Dermis blood vessel endothelial cell (primary cell): ENCODE data around the gene PELI1. TPM values are rescaled to one million over a fixed set of nuclear protein-coding genes. Genes with fewer than 3 reads are reported as not detected.

Experiments
- DNase-seq: peaks from one replicate; pipeline ENCODE4 v3.0.0; 2010
- total RNA-seq: library from RNA; depleted of rRNA; stranded (reverse); fragments of >200 nt; gene quantifications from 2 replicates; pipeline ENCODE4 v1.2.3, GENCODE V29; 2014

PELI1 gene, protein sequence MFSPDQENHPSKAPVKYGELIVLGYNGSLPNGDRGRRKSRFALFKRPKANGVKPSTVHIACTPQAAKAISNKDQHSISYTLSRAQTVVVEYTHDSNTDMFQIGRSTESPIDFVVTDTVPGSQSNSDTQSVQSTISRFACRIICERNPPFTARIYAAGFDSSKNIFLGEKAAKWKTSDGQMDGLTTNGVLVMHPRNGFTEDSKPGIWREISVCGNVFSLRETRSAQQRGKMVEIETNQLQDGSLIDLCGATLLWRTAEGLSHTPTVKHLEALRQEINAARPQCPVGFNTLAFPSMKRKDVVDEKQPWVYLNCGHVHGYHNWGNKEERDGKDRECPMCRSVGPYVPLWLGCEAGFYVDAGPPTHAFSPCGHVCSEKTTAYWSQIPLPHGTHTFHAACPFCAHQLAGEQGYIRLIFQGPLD
- 48.8 and 53.0 TPM in 2 replicates for total RNA-seq

DNA sequence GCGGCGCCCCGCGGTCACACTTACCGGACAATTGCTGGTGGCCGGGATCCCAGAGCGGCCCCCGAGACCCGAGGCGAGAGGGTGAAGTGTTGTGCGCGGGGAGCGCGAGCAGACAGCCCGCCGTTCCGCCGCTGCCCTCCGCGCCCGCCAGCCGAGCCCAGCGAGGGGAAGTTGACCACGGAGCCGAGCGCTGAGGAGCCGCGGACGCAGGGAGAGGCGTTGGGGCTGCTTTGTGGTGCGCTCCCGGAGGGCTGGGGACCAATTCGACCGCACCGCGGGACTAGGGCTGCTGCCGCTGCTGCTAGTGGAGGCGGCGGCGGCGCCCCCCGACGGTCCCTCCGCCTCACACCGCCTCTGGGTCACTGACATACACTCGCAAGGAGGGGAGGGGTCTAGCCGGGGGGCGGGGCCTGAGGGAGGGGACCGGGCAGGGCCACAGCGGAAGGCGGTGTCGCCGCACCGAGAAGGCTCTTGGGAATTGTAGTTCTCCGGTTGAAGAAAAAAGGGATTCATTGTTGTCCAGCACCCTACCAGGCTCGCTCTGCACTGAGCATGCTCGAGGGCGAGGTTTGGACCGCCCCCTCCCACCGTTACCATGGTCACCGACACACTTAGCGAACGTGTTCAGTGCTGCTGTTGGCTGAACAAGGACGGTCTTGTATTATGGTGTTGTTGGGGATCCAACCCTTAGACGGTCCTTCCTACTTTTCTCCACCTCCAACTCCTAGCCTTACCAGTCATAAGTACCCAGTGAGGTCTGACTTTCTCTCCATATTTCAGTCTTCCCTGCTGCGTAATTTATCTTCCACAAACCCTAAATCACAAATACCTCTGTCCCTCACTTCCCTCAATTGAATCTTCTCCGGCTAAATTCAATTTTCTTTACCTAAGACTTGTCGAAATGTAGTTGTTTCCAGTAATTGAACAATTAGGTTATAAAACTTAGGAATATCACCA lies at the start of gene PELI1:
TSS of gene PELI1 (minus strand) at position 364 of the 957 bp plus-strand sequence. CDS start 36,110 bp downstream, outside the sequence.
- peak; percentile 99 for DNase-seq

DNA sequence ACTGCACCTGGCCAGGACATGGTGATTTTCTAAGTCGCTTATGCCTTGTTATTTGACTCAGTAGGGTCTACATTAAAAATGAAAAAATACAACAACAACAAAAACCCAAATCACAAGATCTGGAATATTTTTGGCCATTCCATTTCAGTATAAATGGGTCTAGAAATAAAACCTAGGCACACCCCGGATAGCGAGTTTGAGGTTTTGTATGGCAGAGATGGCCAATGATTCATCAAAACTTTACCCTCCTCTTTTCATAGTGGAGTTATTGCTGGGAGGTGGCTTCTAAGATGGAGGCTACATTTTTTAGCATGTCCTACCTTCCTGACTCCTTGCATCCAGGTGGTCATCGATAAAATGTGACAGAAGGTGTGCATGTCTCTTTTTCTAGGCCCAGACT lies 49.3 kb upstream of the PELI1 start:
- DNase-seq: no peak

DNA sequence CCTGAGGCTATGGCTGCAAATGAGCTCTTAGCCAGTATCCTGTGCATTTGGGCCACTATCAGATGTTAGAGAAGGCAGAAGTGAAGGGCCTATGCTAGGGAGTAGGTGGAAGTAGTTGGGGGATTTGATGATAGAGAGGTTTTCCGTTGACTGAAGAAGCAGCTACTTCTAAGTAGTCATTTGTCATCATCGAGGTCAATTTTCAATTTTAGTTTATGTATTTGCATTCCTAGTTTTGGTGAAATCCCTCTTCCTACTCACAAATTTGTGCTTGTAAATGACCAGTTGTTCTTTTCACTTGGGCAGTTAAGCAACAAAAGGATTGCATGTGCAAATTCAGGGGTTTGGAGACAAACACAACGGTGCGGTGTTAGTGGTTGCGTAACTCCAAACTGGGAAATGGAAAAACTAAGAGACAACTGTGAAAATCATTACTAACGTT lies 48.5 kb upstream of the PELI1 start:
- DNase-seq: no peak

DNA sequence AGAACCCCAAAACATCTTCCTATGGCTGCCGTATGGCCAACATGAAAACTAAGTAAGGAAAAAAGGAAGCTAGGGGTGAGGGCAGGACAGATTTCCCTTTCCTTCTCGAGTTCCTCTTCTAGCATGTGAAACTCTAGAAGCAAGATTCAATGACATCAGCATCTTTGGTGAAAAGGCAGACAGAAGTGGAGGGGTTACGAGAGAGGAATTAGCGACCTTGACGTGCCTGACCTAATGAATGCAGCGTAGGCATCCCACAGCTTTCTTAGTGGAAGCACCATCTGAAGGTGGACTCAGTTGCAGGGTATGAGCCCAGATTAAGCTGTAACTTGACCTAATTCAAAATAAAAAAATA lies 47.9 kb upstream of the PELI1 start:
- DNase-seq: no peak

DNA sequence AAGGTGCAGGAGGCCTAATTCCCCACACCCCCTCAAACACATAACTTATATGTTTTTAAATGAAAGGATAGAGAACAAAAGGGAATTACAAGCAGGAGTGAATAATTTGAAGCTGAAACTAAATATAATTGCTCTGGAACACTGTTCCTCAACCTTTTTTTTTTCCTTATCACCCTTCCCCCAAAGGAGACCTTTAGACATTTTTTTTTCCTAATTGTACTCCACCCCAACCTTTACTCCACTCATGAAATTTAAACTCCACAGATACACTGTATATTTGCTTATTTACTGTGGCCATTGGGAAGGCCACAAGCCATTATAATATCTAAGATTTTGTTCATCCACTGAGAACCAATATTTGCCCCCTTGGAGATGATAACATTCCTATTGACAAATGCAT lies 45.4 kb upstream of the PELI1 start:
- no peak for DNase-seq

DNA sequence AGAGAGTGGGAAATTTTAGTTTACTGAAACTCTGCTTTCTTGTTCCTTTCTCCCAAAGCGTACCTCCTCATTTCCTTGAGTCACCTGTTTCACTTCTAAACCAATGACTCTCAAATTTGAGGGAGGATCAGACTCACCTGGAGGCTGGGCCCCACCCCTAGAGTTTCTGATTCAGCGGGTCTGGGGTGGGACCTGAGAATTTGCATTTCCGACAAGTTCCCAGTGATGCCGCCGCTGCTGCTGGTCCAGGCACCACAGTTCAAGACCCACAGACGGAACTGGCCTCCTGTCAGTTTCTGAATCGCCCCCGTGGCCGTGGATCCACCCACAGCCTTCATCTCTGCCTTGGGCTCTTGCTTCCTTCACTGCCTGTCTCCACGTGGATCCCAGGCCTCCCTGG lies 44.9 kb upstream of the PELI1 start:
- no peak for DNase-seq

DNA sequence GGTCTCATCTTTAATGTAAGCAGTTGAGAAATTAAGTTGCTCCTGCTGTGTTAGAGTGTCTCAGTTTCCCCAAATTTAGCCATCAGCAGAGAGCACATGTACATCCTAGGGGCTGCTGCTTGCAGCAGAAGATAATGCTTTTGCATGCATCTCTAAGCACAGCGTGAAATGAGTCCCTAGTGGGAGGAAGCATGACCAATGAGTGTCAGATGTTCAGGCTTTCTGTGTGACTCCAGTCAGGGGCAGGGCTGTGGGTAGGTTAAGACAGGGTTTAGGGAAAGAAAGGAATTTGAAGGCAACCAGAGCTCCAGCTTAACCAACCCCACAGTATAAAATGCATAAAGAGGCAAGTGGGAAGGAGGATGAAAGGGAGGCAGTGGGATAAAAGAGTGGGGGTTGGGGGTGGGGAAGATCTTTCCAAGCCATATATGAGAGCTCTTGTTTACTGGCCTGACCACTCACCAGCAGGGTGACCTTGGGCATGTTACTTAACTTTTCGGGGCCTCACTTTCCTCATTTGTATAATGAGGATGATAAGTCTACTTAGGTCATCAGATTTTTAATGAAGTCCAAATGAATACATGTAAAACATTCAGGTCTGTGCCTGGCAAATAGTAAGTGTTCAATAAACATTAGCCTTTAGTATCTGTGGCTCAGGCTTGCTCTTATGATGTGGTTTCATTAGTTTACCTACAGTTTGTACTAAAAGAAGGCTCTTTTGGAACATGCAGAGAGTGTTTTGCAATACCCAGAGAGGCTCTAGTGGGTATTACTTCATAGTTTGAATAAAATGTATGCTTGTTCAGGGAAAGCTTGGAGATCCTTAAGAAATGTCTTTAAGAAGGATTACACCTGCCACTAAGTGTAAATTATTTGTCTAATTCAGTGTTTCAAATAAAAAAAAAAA lies 42.7 kb upstream of the PELI1 start:
- DNase-seq: no peak

DNA sequence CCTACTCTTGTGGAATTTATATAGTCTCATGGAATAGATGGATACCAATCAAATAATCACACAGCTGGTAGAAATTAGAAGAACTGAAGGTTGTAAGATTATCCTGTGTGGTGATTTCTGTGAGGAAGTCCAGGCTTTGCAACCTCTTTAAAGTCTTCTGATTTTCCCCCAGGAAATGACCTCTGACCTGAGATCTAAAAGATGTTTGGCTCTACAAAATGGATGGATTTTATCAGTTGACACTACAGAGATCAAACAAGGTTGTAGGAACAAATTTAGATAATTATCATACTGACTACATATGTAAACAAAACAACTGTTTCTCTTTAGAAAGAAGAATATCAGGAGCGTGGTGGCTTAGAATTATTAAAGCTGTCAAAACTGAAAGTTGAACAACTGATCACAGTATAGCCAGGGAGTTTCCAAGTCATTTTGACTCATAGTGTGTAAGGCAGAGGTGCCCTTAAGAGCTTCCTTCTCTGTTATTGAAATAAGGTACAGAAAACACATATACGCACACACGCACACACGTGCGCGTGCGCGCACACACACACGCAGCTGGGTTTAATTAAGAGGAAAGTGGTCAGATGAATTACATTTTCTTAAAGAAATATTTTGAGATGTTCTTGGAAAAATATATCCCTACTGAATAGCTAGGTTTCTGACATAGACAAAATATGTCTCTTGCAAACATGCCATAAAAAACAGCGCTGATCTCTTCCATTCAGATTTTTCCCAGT lies 35.5 kb upstream of the PELI1 start:
- DNase-seq: no peak

DNA sequence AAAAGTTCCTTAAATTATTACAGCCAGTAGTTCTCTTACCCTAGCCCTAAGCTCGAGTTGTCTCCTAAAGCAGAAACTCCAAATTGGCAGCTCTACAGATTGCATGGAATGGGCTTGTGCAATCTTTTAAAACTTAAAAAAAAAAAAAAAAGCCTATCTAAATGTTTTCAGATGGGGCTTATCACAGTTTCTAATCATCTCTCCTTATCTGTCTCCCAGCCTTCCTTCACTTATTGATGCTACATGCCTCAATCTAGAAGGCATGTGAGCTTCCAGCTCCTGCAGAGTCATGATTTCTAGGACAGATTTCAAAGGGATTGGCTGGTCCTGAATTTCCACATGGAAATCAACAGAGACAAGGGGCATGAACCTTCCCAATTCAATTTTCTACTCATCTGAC lies 33.1 kb upstream of the PELI1 start:
- DNase-seq: no peak

DNA sequence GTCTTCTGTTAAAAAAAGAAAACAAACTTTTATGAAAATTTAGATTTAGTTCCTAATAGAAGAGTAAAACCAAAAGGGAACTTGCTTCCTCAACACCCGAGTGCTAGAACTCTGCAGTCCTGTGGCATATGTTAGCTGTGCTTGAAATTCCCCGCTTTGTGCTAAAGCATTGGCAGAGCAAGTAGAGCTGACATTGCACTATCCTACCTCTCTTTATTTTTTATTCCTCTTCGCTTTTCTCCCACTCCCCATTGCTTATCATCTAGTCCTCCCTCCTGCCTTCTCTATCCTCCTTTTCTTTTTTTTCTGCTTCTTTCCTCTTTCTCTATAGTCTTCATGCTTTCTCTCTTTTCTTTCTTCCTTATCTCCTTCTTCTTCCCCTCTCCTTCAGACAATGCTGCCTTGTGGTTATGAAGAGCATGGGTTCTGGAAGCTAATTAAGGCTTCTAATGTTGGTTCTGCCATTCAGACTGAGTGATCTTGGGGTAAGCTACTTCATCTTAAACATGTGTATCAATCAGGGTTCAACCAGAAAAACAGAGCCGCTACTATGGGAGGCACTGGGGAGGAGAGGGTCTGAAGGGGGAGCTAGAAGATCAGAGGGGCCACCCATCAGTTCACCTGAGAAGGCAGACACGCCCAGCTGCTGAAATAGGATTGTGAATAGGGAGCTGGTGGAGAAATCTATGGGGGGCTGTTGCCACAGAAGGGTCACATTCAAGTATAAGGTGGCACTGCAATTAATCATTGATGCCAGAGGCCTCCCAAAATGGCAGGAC lies 31.4 kb upstream of the PELI1 start:
- no peak for DNase-seq

DNA sequence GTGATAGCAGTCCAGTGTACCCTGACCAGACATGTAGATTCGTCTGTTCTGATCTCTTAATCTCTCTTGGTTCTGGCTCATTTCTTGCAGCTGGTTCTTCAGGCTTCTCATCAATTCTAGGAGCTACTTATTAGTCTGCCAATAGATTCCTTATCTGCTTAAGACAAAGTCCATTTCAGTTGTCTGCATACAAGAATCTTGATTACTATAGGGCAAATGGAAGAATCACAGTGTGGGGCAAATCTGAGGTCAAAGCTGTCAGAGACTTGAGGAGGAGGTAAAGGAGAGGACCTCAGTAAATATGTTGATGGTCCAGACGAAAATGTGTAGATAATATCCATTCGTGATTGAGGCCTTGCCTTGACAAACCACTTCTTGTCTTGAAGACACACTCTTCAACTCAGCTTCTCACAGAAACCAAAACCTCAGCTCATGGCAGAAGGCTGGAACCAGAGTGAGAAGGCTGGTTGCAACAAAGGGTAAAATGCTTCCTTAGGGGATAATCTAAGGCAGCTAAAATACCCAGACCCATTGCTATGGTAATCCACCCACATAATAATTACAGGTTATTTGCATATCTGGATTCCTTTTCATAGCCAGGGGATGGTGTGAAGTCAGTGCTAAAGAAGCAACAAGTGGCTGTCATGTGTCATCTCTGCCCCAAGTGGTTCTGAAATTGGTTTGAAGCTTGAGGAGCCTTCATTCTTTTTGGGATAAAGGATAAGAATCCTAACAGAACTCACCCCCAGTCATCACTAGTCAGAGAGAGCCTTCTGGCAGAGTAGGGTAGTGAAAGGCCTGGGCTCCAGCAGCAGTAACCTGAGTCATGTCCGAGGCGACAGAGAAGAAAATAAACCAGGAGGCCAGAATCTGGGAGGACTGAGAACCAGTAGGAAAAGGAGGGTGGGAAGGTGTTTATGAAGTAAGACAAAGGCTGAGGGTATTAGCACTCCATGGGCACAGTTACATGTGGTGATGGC lies 29.2 kb upstream of the PELI1 start:
- no peak for DNase-seq

DNA sequence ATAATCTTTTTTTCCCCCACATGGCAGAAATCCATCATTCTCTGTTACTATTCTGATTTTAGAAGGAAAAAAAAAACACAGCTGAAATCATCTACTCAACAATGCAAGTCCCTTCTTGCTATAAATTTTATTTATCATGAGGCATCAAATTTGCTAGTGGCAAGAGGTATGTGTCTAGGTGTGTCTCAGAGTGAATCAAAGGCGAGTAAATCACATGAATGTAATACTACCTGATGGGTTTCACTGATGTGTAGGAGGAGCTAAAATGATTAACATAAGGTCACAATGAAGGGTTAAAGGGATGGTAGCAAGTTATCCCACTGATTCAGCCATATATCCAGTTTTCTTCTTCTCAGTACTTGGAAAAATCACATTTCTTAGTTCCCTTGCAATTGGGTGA lies 24.5 kb upstream of the PELI1 start:
- DNase-seq: no peak

DNA sequence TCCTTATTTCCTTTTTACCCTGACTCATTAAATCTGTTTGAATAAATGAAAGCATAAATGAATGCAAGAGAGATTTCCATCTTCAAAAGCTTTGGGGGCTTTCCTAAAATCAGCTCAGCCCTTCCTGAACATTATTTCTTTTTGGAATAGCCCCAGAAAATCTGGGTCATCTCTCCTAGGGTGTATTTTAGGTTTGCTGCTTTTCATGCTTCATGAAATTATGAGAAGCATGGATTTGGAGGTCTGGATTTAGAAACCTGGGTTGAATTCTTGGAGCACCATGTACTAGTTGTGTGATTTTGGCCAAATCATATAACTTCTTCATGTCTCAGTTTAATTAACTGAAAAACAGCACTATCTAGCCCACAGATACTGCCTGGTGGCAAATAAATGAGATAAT lies 24.0 kb upstream of the PELI1 start:
- no peak for DNase-seq

DNA sequence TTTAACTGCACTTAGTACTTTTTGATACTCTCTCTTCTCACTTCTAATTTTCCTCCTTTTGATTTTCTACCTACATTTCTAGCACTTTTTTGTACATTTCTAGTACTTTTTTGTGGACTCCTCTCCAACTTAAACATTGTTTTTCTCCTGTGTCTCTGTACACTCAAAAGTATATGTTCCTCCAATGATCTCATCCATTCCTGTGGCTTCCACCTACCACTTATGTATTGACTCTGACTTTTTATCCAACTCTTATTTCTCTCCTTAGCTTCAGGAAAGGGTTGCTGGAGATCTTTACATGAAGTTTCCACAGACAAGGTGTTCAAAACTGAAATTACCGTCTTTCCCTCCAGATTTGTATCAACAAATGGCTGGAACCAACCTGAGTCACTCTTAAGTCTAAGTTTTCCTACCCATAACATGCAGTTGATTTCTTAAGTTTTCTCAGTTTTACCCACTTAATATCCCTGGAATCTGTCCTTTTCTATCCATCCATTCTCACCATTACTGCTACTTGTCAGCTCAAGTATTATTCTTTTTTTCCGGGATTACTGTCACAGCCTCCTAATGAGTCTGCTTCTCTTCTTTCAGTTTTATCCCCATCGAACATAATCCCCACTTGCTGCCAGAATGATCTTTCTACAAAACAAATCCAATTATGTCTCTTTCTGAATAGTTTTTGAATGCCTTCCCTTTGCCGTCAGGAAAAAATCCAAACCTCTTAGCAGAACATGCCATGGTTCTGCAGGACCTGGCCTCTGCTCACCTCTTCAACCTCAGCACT lies 22.6 kb upstream of the PELI1 start:
- no peak for DNase-seq

DNA sequence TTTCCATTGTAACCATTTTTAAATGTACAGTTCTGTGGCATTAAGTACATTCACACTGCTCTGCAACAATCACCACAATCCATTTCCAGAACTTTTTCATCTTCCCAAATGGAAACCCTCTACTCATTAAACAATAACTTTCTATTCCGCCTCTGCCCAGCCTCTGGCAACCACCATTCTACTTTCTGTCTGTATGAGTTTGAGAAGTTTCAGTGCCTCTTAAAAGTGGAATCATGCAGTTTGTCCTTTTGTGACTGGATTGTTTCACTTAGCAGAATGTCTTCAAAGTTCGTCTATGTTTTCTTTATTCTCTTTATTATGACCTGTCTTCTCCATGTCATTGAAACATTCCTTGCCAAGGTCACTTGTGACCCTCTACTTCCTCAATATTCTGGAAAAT lies 22.0 kb upstream of the PELI1 start:
- DNase-seq: no peak

DNA sequence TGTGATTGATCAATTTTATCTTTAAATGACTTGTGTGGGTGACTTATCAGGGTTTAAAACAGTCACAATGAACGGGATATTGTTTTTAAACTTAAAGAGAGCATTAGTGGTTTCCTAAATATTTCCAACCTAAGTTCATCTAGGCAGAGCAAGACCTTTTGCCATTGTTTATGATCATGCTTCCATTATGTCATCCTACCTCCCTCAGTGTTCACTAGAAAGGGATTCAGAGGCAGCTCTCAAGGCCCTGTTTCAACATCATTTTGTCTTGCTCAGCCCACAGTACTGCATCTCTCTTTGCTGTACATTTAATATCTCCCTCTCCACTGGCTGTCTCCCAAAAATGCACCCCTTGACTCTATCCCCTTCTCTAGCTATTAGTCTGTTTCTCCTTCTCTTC lies 21.5 kb upstream of the PELI1 start:
- peak; percentile 21 for DNase-seq

DNA sequence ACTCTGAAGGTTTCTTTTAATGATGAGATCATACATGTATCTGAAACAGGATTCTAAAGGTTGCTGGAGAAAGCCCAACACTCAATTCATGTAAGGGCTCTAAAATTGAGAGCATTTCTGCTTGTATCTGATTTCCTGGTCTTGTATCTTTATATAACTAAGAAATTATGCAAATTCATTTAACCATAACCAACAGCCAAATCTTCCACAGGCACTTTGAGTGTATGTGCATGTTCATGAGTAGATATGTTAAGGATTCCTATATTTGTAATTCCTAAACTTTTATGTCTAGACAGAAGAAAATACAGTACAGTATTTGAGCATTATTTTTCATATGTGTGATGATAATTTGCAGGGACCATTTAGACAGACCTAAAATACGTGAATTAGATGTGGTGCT lies 20.4 kb upstream of the PELI1 start:
- DNase-seq: no peak

DNA sequence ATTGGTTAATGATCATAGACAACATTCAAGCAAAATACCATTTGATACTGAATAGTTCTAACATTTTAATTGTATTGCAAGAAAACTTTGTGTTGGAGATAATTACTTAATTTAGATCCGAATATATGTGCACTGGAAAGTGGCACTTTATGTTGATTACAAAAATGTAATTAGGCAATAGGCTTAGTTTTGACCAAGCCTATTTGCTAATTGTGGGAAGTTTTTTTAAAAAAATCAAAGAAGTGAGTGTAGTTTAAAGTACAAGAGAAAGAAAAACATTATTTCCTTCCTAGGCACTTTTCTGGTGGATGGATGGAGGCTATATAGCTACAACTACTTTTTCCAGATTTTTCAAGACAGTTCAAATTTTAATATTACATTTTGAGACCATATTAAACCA lies 18.3 kb upstream of the PELI1 start:
- no peak for DNase-seq

DNA sequence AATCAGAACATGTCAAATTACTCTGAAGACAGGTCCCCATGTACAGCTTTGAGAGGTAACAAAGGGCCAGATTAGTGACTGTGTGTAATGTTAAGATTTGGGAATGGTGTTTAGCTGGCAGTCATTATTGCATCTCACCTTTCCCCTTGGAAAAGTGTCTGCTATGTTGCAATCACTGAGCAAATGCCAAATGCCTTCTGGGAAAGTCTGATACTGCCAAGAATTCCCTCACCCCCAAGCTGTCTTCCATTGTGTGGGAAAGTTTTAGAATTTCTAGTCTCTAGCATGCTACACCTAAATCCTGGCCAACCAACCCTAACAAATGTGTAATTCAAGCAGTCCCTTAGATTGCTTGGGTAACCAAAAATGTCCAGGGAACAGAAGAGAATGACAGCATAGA lies 13.6 kb upstream of the PELI1 start:
- DNase-seq: no peak
